ENCODE data around the gene ABCA12. TPM values are rescaled to one million over a fixed set of nuclear protein-coding genes. Genes with fewer than 3 reads are reported as not detected.

The ABCA12 gene
- total RNA-seq, 1 donor from 2014 or later = 8.9 TPM

DNA sequence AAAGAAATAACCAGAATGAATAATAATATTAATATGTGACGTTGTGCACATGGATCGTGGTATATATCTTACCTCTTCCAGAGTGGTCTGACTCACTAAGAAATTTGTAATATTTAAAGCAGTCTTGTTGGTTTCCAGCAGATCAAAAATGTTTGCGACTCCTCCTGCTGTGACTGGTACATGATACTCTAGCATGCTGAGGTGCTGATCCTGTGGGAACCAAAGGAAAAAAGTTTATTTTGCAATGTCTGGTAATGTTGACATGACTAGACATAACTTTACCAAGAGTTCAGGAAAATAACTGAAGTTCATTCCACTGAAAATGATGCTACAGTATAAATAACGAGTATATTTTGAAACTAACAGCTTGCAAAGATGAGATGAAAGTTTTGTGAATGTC, 204.4 kb downstream of the ABCA12 start:
- Mint-ChIP-seq H3K27ac (no peak overlapping the region), H3K4me3 (no peak overlapping the region), H3K9me3 (no peaks in the 10 kb centered on the region), H3K4me1 (ENCODE audit: unreplicated experiment) (no peaks in the 10 kb centered on the region), H3K27me3 (no peaks in the 10 kb centered on the region), H3K36me3 (no peaks in the 10 kb centered on the region)
- TF ChIP-seq, protein P1, sequence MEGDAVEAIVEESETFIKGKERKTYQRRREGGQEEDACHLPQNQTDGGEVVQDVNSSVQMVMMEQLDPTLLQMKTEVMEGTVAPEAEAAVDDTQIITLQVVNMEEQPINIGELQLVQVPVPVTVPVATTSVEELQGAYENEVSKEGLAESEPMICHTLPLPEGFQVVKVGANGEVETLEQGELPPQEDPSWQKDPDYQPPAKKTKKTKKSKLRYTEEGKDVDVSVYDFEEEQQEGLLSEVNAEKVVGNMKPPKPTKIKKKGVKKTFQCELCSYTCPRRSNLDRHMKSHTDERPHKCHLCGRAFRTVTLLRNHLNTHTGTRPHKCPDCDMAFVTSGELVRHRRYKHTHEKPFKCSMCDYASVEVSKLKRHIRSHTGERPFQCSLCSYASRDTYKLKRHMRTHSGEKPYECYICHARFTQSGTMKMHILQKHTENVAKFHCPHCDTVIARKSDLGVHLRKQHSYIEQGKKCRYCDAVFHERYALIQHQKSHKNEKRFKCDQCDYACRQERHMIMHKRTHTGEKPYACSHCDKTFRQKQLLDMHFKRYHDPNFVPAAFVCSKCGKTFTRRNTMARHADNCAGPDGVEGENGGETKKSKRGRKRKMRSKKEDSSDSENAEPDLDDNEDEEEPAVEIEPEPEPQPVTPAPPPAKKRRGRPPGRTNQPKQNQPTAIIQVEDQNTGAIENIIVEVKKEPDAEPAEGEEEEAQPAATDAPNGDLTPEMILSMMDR (conservative IDR thresholded peaks at IDR 0.05) = no peak
- no peak for DNase-seq (ENCODE audit: extremely low spot score, unreplicated experiment)

DNA sequence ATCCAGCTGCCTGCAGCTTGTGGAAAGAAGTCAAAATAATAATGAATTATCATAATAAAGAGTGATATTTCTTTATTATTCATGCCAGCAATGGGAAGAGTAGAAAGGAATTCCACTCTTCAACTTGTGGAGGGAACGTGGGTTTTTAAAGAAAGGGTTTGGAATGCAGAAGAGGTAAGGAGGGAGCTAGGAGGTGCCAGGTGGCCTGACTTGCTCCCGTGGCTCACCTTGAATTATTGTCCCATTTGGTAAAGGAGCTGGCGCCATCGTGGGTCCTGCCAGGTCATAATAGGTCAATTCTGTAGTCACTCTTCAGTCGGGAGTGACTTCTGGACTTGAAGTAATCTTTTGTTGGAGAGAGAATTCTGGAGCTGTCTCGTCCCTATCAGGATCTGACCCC, 233.8 kb downstream of the ABCA12 start:
- H3K4me1 Mint-ChIP-seq (ENCODE audit: unreplicated experiment) = no peaks in the 10 kb centered on the region
- H3K27ac Mint-ChIP-seq = no peak overlapping the region
- no peak for DNase-seq (ENCODE audit: extremely low spot score, unreplicated experiment)
- no peaks in the 10 kb centered on the region for H3K27me3 Mint-ChIP-seq
- TF ChIP-seq, protein P1 (conservative IDR thresholded peaks at IDR 0.05) = no peak
- no peak overlapping the region for H3K4me3 Mint-ChIP-seq
- no peaks in the 10 kb centered on the region for H3K36me3 Mint-ChIP-seq
- H3K9me3 Mint-ChIP-seq = no peaks in the 10 kb centered on the region

DNA sequence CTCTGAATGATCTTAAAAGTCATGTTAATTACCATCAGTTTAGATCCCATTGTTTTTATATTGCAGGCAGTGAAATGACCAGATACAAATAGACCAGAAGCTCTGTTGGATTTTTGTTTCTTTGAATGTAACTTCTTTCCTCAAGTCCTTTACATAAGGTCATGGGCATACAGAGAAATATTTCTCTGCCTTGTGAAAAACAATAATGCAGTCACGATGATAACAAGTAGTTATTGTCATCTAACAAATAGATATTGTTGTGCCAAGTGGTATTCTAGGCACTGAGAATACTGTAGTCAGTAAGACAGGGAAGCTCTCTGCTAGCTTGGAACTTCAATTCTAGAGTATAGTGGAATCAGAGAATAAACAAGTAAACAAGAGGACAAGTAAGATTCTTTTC, 234.2 kb downstream of the ABCA12 start:
- no peak overlapping the region for H3K4me3 Mint-ChIP-seq

DNA sequence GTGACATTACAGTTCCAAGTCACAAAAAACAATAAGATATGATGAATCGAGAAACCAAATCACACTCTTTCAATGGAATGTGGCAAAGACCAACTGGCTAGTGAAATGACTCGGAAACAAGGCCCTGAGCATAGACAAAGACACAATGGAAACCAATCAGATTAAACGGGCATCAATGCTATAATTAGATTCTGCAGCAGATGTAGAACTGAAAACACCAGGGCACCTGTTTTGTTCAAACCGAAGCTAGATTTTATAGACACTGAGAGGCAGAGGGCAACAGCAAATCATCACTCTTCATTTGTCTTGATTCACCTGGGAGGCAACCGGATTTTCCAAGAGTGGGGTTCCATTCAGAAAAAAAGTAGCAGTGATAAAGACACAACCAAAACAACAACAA, 236.1 kb downstream of the ABCA12 start:
- TF ChIP-seq, protein P1 (conservative IDR thresholded peaks at IDR 0.05) = no peak
- Mint-ChIP-seq H3K4me3 (no peak overlapping the region), H3K4me1 (ENCODE audit: unreplicated experiment) (no peaks in the 10 kb centered on the region), H3K9me3 (no peaks in the 10 kb centered on the region), H3K27me3 (no peaks in the 10 kb centered on the region), H3K27ac (no peak overlapping the region), H3K36me3 (no peaks in the 10 kb centered on the region)
- DNase-seq (ENCODE audit: extremely low spot score, unreplicated experiment) = no peak

More for the DNA sequence above, 234.2 kb downstream of the ABCA12 start:
- H3K9me3 Mint-ChIP-seq = no peaks in the 10 kb centered on the region
- no peaks in the 10 kb centered on the region for H3K27me3 Mint-ChIP-seq
- TF ChIP-seq, protein P1 (conservative IDR thresholded peaks at IDR 0.05) = no peak
- no peak for DNase-seq (ENCODE audit: extremely low spot score, unreplicated experiment)
- H3K4me1 Mint-ChIP-seq (ENCODE audit: unreplicated experiment) = no peaks in the 10 kb centered on the region
- no peak overlapping the region for H3K27ac Mint-ChIP-seq
- H3K36me3 Mint-ChIP-seq = no peaks in the 10 kb centered on the region

DNA sequence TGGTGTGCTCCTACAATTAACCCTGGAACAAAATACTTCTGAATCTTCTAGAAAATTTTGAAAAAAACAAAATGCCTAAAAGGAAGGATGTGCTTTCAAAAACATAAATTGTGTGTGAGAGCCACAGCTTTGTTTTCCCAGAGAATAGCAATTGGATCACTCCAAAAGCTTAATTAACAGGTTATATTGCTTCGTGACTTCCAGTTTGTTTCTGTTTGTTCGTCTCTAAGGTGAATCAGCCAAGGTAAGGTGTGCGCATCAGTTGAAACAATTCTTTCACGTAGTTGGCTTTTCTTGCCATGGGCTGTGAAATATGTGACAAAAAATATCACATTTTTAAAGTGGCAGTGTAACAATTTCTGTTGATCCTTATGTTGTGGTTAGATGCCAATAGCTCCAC, 238.7 kb downstream of the ABCA12 start:
- peak overlapping the region; percentile 60 for H3K27ac Mint-ChIP-seq
- no peaks in the 10 kb centered on the region for H3K4me1 Mint-ChIP-seq (ENCODE audit: unreplicated experiment)
- no peak for DNase-seq (ENCODE audit: extremely low spot score, unreplicated experiment)
- TF ChIP-seq, protein P1 (conservative IDR thresholded peaks at IDR 0.05) = no peak
- H3K27me3 Mint-ChIP-seq = no peaks in the 10 kb centered on the region
- H3K4me3 Mint-ChIP-seq = no peak overlapping the region
- no peaks in the 10 kb centered on the region for H3K36me3 Mint-ChIP-seq
- no peaks in the 10 kb centered on the region for H3K9me3 Mint-ChIP-seq

DNA sequence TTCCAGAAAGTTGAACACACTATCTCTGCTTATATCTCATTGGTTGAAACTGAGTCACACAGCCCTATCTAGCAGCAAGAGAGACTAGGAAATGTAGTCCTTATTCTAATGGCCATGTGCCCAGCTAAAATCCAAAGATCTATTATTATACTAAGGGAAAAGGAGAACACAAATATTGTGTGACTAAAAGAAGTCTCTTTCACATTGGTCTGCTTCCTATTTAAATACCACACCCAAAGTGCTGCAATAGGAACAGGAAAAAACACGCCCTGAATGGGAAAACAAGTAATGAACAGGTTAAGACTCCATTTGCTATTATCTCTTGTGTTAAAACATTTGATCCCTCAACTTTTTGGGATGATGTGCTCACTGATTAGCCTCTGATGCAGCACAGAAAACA, 242.2 kb downstream of the ABCA12 start:
- Mint-ChIP-seq H3K9me3 (peaks cover 6% of the 10 kb centered on the region), H3K27ac (no peak overlapping the region), H3K4me3 (no peak overlapping the region), H3K36me3 (no peaks in the 10 kb centered on the region), H3K4me1 (ENCODE audit: unreplicated experiment) (no peaks in the 10 kb centered on the region), H3K27me3 (no peaks in the 10 kb centered on the region)
- TF ChIP-seq, protein P1 (conservative IDR thresholded peaks at IDR 0.05) = no peak
- no peak for DNase-seq (ENCODE audit: extremely low spot score, unreplicated experiment)
